ENCODE measurements around the gene SPATA9.

DNA sequence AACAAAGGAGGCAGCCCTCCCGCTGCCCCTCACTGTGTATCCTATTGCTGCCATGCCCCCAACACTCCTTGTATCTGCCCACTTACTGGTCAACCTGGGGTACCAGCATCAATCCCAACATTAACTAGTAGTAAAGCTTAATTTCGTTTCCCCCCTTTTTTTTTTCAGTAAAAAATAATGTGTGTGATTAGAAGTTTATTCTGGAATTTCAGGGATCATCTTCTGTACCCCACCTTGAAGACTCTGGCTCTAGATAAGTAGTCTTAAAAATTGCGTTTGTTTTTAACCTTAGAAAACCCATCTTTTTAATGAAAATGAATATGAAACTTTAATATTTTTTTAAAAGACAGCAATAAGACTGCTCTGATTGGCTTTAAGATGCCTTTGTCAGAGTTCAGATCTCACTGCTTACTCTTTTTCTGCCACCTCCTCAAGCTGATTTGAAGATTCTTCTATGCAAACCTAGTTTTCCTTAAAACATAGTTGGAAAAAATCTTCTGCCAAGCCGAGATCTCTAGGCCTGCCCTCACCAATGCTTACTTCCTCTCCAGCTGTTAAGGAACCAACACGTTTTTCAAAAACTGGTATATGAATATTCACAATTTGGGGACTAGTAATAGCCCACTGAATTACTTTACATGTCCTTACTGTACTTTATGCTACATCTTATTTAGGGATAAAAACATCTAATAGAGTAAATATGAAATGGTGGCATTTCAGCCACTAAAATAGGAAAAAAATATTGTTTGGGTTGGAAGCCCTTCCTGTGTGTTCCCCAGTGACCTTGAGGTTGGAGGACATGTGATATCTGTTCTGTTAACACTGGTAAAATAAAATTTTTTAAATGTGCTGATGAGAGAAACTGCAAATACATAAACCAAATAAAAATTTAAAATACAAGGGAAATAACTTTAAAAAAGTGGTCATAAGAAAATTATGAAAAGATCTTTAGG lies 44.3 kb upstream of the SPATA9 start:
- TF ChIP-seq CTCF (IDR thresholded peaks at IDR 0.05) (no peak), EZH2 (IDR thresholded peaks at IDR 0.05; ENCODE audit: borderline replicate concordance, insufficient read depth, low read depth, low read length, poor library complexity, severe bottlenecking) (no peak)

Data from B cell (primary cell).